Cardiac atrium fibroblast (primary cell): ENCODE data around the gene ETF1. TPM values are rescaled to one million over a fixed set of nuclear protein-coding genes. Genes with fewer than 3 reads are reported as not detected.

Experiments
- total RNA-seq: library from RNA; depleted of rRNA; stranded (reverse); fragments of >200 nt; gene quantifications from 2 replicates; pipeline ENCODE4 v1.2.3, GENCODE V29; 2015

Gene ETF1
- total RNA-seq, result 80.5 and 86.5 TPM in 2 replicates

GRCh38 chr5:138542956-138543729 is at the start of gene ETF1:
TSS of gene ETF1 (minus strand) at chr5:138543236. CDS start at chr5:138542918, 318 bp downstream.

GRCh38 chr5:138575194-138576015 is 32.4 kb upstream of the ETF1 start, which contains the start of gene HSPA9:
TSS of gene HSPA9 (minus strand) at chr5:138575401. CDS start at chr5:138575318, 83 bp downstream.

GRCh38 chr5:138465261-138466124 is 77.5 kb downstream of the ETF1 start, which contains the start of gene EGR1:
TSS of gene EGR1 (plus strand) at chr5:138465479. CDS start at chr5:138465762, 283 bp downstream.

Other genes with a start within 250 kb of the ETF1 start
- 0.54 and 4.4 TPM in 2 replicates for gene CDC25C, start 211.4 kb downstream of the ETF1 start, total RNA-seq
- 25.4 and 26.2 TPM in 2 replicates for gene FAM53C, start 205.0 kb downstream of the ETF1 start, total RNA-seq
- gene KDM3B, start 190.6 kb downstream of the ETF1 start, total RNA-seq, result 15.7 and 30.1 TPM in 2 replicates
- 7.9 and 8.3 TPM in 2 replicates for gene REEP2, start 104.2 kb downstream of the ETF1 start, total RNA-seq
- 30.8 and 64.1 TPM in 2 replicates for gene EGR1, start 77.8 kb downstream of the ETF1 start, total RNA-seq
- gene HSPA9, start 32.2 kb upstream of the ETF1 start, total RNA-seq, result 236 and 274 TPM in 2 replicates
- gene CTNNA1, start 210.2 kb upstream of the ETF1 start, total RNA-seq, result 242 and 296 TPM in 2 replicates